Stimulated activated CD8-positive, alpha-beta memory T cell treated with anti-CD3 and anti-CD28 coated beads, Interleukin-15, amount 100 ng/mL, for 1 hour (primary cell): ENCODE measurements around the gene MACF1.
"Not testable (repeated sequence)": the region's sequence is repeated elsewhere in the genome, so short reads cannot be mapped to it uniquely, and the experiment has no call there.

Experiments
- DNase-seq: peaks from one replicate; pipeline ENCODE4 v3.0.0-alpha.2; 2020; ENCODE audit warnings: low read depth

The MACF1 gene

GRCh38 chr1:39494671-39495410 is 290.3 kb downstream of the MACF1 start:
- no peak for DNase-seq

- DNase-seq = not testable (repeated sequence)
Measured at GRCh38 chr1:39496520-39496919, 292.0 kb downstream of the MACF1 start.

- no peak for DNase-seq
Measured at GRCh38 chr1:39497585-39497984, 293.1 kb downstream of the MACF1 start.

GRCh38 chr1:39498096-39498710 is 293.7 kb downstream of the MACF1 start:
- not testable (repeated sequence) for DNase-seq

GRCh38 chr1:39498821-39499220 is 294.3 kb downstream of the MACF1 start:
- not testable (repeated sequence) for DNase-seq

- no peak for DNase-seq
Measured at GRCh38 chr1:39499668-39500067, 295.2 kb downstream of the MACF1 start.

- no peak for DNase-seq
Measured at GRCh38 chr1:39500862-39501389, 296.4 kb downstream of the MACF1 start.

GRCh38 chr1:39501666-39502065 is 297.2 kb downstream of the MACF1 start:
- no peak for DNase-seq

GRCh38 chr1:39504436-39504835 is 299.9 kb downstream of the MACF1 start:
- DNase-seq = not testable (repeated sequence)

- no peak for DNase-seq
Measured at GRCh38 chr1:39505289-39505688, 300.8 kb downstream of the MACF1 start.

GRCh38 chr1:39507230-39507928 is 302.9 kb downstream of the MACF1 start:
- no peak for DNase-seq

GRCh38 chr1:39508266-39508665 is 303.8 kb downstream of the MACF1 start:
- no peak for DNase-seq

GRCh38 chr1:39508857-39509305 is 304.4 kb downstream of the MACF1 start:
- no peak for DNase-seq

GRCh38 chr1:39509360-39510009 is 305.0 kb downstream of the MACF1 start:
- DNase-seq = no peak

GRCh38 chr1:39510570-39511186 is 306.2 kb downstream of the MACF1 start:
- not testable (repeated sequence) for DNase-seq

GRCh38 chr1:39511477-39511876 is 307.0 kb downstream of the MACF1 start:
- not testable (repeated sequence) for DNase-seq

GRCh38 chr1:39512234-39512847 is 307.8 kb downstream of the MACF1 start:
- DNase-seq = not testable (repeated sequence)

GRCh38 chr1:39514710-39515124 is 310.2 kb downstream of the MACF1 start:
- DNase-seq = not testable (repeated sequence)

GRCh38 chr1:39515131-39516086 is 310.9 kb downstream of the MACF1 start:
- DNase-seq = not testable (repeated sequence)

- not testable (repeated sequence) for DNase-seq
Measured at GRCh38 chr1:39516841-39517240, 312.3 kb downstream of the MACF1 start.
